RPMI7951 (cell line): ENCODE measurements around the gene AFDN. TPM values are rescaled to one million over a fixed set of nuclear protein-coding genes. Genes with fewer than 3 reads are reported as not detected.

Experiments
- DNase-seq: peaks from one replicate; pipeline ENCODE4 v3.0.0-alpha.2; 2012; ENCODE audit warnings: low read depth
- total RNA-seq: library from RNA; depleted of rRNA; stranded (reverse); fragments of >200 nt; shearing (Covaris generic); gene quantifications from 2 replicates; pipeline ENCODE4 v1.2.3, GENCODE V29; 2014

Gene AFDN
- total RNA-seq, 1 experiment from 2014 or later, result 46.6 TPM

DNA sequence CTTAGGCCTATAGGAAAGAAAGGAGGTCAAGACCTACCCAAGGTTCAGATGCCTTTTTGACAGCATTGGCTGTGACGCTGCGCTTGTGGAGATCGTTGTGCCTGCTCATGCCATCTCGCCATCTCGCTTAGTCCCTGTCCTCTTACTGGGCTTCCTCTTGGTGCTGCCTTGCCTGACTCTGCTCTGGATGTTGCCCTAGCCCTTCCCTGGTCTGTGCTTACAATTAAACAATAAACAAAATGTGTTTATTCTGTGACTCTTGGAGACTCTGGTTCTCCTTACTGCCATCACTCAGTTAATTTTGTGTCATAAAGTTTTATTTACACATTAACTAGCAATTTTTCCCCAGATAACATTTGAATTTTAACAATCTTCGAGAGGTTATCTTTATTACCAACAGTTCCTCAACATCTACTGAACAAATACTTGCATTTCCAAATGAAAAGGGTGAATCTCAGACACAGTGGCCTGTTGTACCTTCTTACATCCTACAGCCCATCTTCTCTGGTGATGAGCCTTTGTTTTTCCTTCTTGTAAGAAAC, 11.6 kb downstream of the AFDN start:
- DNase-seq, result no peak

DNA sequence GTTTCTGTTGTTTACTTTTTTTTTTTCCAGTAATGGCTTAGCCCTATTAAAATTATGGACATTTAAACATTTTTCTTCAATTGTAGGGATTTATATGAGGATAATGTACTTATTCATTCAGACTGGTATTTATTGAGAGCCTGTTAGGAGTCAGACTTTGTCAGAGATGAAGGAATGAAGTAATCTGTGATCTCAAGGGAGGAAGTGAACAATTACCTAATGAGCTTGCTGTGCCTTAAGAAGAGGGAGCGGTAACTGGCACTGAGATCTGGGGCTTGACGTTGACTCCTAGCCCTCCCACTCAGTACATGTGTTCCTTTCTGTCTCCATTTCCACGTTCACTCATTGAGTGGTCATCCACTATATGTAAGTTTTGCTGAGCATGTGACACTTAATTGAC, 12.6 kb downstream of the AFDN start:
- DNase-seq, result no peak

DNA sequence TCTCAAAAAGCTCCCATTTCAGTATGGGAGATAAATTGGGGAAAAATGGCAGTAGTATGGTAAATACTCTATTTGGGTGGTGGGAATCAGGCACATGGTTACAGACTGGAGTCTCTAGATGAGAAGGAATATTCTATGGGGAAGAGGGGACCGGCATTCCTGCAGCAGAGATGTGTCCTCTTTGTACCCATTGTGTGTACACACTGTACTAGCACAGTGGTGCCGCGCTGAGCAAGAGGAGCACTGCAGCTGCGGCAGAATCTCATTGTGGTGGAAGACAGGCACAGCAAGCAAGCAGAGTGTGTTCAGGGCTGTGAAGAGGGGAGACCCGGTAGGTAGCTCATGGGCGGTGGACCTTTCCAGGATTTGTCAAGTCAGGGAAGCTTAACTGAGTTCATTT, 13.0 kb downstream of the AFDN start:
- DNase-seq, result no peak

DNA sequence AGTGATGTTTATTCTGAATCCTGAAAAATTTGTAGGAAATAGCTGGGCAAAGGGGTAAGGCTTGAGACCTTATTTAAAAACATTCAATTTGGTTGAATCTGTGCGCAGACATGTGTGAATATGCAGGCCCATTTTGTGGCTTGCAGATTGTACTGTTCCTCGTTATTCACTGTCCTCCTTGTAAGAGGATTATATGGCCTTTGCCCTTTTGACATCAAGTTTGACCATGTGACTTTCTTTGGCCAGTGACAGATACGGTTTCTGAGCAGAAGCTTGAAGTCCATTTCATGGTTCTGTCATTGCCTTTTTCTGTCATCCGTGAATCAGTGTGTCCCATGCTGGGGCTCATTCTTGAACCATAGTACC, 13.4 kb downstream of the AFDN start:
- no peak for DNase-seq

DNA sequence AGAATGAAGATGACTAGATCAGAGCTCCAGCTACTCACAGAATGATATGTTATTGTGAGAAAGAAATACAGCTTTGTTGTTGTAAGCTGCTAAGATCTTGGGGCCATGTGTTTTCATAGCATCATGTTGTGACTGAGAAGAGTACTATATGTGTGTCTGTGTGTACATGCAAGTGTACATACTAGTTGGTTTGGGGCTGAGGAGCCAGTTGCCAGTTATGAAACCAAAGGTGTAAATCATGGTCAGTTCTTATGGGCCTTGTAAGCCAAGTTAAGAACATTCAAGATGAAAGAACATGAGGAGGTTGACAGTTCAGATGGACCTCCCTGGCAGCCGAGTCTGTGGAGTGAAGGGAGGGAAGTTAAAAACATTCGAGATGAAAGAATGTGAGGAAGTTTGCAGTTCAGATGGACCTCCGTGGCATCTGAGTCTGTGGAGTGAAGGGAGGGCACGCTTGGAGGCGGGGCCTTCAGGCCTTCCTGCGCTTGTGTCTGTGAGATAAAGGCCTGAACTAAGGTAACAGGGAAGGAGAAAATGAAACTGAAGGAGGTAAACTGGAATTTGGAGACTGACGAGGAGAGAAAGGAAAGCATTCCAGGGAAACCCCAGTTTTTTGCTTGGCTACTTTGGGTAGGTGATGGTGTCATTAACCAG, 13.9 kb downstream of the AFDN start:
- DNase-seq, result no peak

DNA sequence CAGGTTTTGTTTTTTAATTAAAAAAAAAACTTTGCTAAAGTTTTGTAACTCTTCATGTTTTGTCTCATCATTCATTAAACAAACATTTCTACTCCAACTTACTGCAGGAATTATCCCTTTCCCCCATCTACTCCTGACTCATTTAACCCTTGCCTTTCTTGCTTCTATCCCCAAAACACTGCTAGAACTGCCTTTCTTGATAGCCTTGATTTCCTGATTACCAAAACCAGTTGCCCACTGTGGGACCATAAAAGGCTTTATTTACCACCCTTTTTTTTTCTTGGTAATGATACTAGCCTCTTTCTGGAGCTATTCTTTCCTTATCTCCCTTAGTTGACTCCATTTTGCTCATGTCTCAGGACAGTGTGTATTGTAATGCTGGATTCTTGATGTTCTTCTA, 15.3 kb downstream of the AFDN start:
- no peak for DNase-seq

DNA sequence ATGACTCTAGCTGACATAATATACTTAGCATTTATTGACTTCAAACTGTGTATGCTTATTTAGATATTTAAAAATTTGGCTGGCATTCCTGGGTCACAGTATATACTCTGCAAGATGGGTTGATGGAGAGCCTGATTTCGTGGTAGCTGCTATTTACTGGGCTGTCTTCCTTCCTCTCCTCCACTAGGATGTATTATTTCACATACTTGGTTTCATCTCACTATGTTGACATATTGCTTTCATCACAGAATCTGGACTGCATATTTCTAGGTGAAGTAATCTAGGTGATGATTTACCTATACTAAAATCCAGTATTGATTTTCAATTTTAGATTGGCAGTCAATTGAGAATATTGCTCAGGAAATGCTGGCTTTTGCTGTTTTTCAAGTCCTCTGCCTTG, 15.7 kb downstream of the AFDN start:
- DNase-seq, result no peak

DNA sequence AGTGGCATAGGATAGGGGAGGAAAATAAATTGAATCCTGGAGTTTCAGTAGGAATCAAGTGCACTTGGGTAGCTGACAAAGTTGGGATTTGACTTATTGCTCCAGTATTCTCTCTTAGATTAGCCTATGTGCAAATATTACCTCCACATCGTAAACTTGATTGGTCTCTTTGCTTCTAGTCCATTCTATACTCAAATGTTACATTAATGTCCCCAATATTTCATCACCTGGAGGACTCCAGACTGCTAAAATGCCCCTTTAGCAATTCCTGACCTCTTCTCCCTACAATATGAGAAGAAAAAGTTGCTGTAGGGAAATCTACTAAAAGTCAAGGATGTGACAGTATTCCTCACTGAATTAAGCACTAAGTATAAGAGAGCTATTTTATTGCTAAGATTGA, 16.3 kb downstream of the AFDN start:
- no peak for DNase-seq

DNA sequence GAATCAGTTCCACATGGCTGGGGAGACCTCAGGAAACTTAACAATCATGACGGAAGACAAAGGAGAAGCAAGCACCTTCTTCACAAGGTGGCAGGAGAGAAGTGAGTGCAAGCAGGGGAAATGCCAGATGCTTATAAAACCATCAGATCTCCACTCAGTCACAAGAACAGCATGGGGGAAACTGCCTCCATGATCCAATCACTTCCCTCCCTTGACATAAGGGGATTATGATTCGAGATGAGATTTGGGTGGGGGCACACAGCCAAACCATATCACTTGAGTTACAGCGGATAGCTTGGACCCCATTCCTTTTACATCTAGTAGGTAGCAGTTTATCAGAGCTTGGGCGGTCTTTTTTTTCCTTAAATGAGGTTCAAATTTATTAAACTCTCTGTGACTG, 19.1 kb downstream of the AFDN start:
- no peak for DNase-seq

DNA sequence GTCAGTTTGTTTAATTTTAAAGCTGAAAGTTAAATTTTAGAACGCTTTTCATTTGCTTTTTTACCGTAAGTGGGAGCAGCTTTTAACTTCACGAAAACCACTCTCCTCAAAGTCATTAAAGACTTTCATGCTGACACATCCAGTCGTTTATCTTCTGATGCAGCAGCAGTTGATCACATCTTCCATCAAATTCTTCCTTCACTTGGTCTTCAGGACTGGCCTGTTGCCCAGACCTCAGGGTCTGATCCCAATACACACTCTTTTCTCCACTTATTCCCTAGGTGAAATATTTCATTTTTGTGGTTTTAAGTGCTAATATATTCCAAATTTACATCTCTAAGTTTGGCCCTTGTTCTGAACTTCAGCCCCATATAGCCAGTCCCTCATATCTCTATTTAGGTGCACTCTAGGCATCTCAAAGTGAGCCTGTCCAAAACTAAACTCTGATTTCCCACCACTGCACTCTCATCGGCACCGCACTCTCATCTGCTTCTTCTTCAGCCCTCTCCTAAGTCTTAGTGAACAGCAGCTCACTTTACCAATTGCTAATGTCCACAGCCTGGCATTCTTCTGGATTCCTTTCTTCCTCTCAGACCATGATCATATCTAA, 20.4 kb downstream of the AFDN start:
- no peak for DNase-seq

DNA sequence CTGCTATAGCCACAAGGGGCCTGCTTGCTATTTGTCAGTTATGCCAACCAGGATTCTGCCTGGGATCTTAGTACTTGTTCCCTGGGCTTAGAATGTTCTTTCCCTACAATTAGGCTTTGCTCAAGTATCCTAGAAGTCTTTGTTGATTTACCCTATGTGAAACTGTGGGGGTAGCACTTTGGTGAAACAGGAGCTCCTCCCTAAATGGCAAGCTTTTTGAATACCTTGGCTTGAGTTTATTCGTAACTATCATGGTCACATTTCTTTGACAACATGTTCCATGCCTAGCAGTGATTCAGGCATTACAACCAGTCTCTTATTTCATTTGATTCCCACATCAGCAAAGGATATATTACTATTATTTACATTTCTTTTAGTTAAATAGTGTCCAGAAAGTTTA, 21.2 kb downstream of the AFDN start:
- no peak for DNase-seq

DNA sequence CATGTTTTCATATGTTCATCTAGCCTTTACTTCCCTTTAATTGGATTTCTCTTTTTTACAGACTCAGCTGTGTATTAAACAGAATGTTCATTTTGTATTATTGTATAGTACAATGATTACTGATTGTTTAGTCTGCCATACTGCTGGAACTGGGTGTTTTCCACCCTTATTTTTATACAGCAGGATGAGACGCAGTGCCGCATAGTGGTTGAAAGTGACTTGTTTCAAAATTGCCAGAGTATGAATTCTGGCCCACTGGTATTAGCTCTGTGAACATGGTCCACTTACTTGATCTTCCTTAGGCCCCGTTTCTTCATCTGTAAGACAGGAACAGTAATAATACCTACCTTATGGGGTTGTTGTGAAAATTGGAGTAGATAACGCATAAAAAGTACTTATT, 22.1 kb downstream of the AFDN start:
- DNase-seq, result no peak

DNA sequence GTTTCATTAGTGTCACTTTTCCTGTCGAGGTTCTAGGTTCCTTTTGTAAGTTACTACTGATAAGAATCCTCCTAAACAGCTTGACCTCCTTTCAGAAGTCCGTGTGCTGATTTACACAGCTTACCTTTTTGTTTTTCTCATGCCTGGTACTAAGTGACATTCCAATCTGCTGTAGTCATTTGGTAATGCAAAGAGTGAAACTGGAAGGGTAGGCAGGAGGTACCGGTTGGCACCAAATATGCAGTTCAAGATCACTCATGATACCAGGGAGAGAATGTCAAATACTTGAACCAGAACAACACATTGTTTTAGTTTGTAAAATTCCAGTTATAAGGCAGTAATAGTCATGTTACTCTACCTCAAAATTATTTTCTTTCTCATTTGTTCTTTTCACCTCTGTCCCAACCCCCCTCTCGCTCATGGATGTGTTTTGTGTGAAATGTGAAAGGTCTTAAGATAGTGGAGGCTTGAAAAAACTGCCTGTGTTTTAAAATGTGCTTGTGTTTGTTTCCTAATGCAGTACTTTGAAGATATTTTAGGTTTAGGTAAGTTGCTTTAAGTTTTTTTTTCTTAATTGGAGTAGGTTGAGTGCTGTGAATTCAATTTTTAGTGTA, 23.2 kb downstream of the AFDN start:
- peak; percentile 60 for DNase-seq

DNA sequence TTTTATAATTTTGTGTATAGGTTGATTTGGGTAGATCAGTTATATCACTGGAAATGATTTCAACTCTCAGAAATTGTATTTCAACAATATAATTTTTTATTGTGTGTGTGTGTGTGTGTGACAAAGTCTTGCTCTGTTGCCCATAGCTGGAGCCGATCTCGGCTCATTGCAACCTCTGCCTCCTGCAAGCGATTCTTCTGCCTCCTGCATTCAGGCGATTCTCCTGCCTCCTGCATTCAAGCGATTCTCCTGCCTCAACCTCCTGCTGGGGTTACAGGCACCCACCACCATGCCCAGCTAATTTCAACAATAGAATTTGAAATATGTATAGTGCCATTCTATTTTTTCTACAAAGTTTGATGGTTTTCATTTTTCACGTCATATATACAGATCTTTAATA, 24.1 kb downstream of the AFDN start:
- DNase-seq, result no peak

DNA sequence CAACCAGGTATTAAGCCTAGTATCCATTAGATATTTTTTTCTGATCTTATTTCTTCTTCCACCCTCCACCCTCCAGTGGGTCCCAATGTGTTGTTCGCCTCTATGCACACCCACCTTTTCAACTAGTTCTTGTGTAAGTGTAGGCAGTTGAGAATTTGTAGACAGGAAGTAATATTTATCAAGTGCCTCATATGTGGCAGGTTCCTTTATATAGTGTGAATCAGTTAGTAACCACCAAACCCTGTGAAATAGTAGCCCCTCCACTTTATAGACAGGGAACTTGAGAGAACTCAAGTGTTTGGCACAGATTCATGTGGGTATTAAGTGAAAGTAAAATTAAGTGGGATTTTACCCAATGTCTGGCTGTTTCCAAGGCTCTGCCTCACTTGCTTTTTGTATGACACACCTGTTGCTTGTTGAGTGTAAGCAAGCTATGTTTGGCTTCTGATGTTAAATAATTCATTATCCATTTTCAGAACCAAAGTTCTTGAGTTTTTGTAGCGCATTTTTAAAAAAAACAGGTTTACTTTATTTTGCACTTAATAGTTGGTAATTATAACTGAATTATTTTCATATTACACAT, 24.8 kb downstream of the AFDN start:
- no peak for DNase-seq

DNA sequence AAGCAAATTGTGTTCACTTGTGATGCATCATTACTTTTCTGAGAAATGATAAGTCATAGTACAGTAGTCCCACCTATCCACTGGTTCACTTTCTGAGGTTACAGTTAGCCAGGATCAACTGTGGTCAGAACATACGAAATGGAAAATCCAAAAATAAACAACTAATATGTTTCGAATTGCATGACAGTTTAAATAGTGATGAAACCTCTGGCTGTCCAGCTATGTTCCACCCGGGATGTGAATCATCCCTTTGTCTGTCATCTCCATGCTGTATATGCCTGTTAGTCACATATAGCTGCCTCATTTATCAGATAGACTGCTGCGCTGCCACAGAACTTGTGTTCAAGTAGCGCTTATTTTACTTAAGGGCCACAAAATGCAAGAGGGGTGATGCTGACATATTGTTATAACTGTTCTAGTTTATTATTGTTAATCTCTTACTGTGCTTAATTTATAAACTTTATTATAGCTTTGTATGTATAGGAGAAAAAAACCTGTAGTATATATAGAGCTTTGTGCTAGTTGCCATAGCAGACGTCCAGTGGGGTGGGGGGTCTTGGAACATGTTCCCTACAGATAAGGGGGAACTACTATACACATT, 29.2 kb downstream of the AFDN start:
- peak; percentile 95 for DNase-seq

DNA sequence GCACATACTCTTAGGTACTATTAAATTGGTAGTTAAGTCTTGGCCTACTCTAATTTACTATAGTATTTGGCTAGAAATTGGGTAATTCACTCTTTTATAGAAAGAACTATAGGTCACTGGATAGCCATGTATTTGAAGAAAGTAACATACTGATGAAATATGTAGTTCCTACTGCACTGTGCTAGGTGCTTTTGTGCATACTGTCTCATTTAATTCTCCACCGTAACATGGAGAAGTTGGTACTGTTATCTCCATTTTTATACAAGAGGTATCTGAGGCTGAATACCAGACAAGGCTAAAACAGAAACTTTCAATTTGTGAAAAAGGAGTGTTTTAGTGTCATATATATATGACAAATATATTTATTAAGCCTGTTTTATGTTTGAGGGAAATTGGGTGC, 29.8 kb downstream of the AFDN start:
- DNase-seq, result no peak

DNA sequence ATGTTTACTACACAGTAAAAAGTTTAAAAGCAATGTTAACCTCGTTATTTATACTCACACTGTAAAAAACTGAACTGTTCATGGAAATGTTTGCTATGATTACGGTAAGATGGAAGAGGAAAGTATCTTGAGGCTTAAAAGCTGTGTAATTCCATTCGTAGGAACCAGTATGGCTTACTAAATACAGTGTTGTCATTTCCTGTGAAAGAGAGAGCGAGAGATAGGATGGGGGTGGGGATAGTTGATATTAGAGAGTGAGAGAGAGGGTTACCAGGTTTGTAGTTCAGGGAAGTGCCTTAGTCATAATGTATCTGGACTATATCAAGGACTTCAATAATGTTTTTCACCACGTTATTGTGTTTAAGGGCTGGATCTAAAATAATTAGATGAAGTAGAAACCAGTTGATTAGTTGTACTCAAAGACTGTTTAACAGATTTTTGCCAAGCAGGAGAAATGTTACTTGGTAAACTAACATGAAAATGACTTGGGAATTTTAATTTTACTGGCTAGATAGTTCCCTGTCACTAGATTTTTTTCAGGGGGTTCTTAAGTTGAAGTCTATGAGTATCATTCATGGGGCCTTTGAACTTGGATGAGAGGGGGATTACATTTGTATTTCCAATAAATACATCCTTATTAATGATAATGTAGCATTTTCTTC, 30.4 kb downstream of the AFDN start:
- peak; percentile 64 for DNase-seq

DNA sequence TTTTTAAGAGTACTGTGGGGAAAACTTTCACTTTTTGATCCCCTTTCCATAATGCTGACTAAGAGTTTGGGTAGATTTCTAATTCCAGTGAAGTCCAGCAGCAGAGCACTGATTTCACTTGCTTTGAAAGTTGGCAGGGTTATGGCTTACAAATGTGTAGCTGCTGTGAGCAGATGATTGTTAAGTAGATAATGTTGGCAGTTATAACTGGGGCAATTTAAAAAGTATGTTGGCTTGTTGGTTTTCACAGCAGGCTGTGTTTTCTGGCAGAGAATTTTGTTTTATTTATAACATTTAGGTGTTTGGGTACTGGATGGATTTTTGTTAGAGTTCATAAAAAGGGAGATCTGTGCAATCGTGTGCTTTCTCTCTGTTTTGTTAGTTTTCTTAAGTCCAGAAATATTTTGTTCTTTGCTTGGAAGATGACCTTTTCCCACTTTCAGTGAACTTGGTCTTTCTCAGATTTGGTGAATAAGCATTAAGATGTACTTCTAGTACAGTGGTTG, 31.4 kb downstream of the AFDN start:
- DNase-seq, result peak; percentile 73

DNA sequence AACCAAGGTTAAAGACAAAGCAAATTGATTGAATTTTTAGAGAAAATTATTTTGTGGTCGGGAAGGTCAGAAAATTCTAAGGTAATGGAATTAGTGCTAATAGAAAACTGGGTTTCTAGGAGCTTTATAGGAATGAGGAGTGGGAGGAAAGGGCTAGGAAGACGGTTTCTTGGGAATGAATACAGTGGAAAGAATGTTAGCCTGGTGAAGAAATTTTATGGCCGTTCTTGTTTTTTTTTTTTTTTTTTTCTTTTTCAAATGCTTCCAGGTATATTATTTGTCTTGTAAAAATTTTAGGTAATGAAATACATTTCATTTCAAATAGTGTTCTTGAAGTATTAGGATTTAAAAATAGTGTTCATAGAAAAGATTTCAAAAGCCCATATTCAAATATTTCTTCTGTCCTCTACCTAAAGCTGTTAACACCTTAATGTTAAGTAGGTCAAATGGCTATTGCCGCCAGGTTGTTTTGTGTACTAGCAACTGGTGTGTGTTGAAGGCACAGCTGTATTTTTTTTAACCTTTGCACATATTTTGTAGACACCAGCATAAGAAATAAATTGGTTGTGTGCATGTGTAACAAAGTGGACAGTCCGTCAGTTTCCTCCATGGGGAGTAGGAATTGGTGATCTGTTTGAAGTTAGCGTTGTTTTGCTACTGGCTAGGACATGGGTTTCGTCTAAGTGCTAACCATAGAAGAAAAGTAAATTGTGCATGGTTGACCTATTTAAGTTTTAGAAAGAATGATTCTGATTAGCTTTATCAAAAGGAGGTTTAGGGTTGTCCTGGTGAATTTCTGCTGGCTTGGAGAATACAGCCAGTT, 32.3 kb downstream of the AFDN start:
- DNase-seq, result no peak
